ENCODE measurements around the gene PPM1N.

DNA sequence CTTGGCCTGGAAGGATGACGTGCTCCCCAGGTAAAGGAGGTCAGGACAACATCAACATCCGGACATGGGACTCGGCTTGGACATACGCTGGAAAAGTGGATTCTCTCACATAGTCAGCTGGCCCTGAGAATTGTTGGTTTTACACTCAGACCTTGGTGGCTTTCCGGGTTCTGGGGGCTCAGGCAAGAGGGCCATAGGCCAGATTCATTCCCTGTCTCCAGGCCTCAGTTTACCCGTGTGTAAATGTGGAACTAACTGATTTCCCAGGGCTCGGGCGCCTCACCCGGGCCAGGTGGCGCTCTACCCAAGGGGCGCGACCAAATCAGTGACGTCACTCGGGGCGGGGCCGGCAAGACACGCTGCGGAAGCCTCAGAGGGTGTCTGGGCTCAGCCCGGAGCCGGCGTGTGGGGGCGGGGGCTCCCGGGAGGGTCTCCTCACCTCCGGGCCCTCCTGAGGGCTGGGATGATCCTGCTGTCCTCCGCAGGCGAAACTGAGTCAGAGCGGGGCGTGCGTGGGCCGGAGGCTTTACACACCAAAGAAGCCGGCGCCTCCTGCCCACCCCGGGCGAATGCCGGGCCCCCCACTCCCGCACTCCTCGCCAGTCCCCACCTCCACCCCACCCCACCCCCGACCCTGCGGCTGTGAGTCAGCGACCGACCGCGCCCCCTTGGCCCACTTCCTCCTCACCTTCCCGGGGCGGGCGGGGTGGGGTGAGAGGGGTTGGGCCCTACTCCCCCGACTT, 8.2 kb downstream of the PPM1N start:
- TF ChIP-seq POLR2A (IDR thresholded peaks at IDR 0.05), result peak; percentile 51 to 65
- TF ChIP-seq, protein P1, sequence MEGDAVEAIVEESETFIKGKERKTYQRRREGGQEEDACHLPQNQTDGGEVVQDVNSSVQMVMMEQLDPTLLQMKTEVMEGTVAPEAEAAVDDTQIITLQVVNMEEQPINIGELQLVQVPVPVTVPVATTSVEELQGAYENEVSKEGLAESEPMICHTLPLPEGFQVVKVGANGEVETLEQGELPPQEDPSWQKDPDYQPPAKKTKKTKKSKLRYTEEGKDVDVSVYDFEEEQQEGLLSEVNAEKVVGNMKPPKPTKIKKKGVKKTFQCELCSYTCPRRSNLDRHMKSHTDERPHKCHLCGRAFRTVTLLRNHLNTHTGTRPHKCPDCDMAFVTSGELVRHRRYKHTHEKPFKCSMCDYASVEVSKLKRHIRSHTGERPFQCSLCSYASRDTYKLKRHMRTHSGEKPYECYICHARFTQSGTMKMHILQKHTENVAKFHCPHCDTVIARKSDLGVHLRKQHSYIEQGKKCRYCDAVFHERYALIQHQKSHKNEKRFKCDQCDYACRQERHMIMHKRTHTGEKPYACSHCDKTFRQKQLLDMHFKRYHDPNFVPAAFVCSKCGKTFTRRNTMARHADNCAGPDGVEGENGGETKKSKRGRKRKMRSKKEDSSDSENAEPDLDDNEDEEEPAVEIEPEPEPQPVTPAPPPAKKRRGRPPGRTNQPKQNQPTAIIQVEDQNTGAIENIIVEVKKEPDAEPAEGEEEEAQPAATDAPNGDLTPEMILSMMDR (IDR thresholded peaks at IDR 0.05), result peak in 2 of 6 experiments; percentile 20 to 30
